Parathyroid adenoma (tissue), 2 donors: Measurements from ENCODE around the gene PSENEN.
A peak's percentile ranks its signal among the peaks of the same experiment; 100 is the strongest.
"Not testable (repeated sequence)": the region's sequence is repeated elsewhere in the genome, so short reads cannot be mapped to it uniquely, and the experiment has no call there.

Experiments
- H2AFZ ChIP-seq: fragments of 300-600 bp; sonication (generic); one replicate; pipeline ENCODE4 v1.7.0; 2017; ENCODE audit warnings: antibody characterized with exemption, mild to moderate bottlenecking
- H3K27ac ChIP-seq: fragments of 300-600 bp; sonication (generic); one replicate; pipeline ENCODE4 v1.7.0; 2017
- H3K27me3 ChIP-seq: fragments of 300-600 bp; sonication (generic); one replicate; pipeline ENCODE4 v1.7.0; 2017; ENCODE audit warnings: low read length; ENCODE audit not compliant: control insufficient read depth, insufficient read depth
- H3K36me3 ChIP-seq: fragments of 300-600 bp; sonication (generic); one replicate; pipeline ENCODE4 v1.7.0; 2017; ENCODE audit warnings: low read length; ENCODE audit not compliant: control insufficient read depth, insufficient read depth
- H3K4me1 ChIP-seq: fragments of 300-600 bp; sonication (generic); one replicate; pipeline ENCODE4 v1.7.0; 2017; ENCODE audit warnings: control low read depth
- H3K4me2 ChIP-seq: fragments of 300-600 bp; sonication (generic); one replicate; pipeline ENCODE4 v1.7.0; 2017; ENCODE audit warnings: low read length
- H3K4me3 ChIP-seq: fragments of 300-600 bp; sonication (generic); one replicate; pipeline ENCODE4 v1.7.0; 2017; ENCODE audit warnings: low read depth, low read length
- H3K79me2 ChIP-seq: fragments of 300-600 bp; sonication (generic); one replicate; pipeline ENCODE4 v1.7.0; 2017; ENCODE audit warnings: control low read depth
- H3K9ac ChIP-seq: fragments of 300-600 bp; sonication (generic); one replicate; pipeline ENCODE4 v1.7.0; 2017; ENCODE audit warnings: mild to moderate bottlenecking
- H3K9me3 ChIP-seq: fragments of 300-600 bp; sonication (generic); one replicate; pipeline ENCODE4 v1.7.0; 2017; ENCODE audit warnings: low read length; ENCODE audit not compliant: control insufficient read depth
- CTCF ChIP-seq: fragments of 300-600 bp; sonication (generic); IDR thresholded peaks from one replicate; pipeline ENCODE4 v1.7.0; 2017; ENCODE audit warnings: antibody characterized with exemption, mild to moderate bottlenecking
- donor health status: primary hyperparathyroidism.

PSENEN gene

GRCh38 chr19:35768082-35768421 lies 22.6 kb downstream of the PSENEN start:
- Histone ChIP-seq H3K79me2 (no peaks in the 10 kb centered on the region), H2AFZ (peak overlapping the region; percentile 94), H3K9me3 (no peaks in the 10 kb centered on the region), H3K4me2 (peak overlapping the region; percentile 68), H3K27me3 (no peaks in the 10 kb centered on the region), H3K4me1 (peaks cover 16% of the 10 kb centered on the region), H3K4me3 (peak overlapping the region; percentile 20), H3K9ac (no peak overlapping the region), H3K27ac (peak overlapping the region; percentile 90), H3K36me3 (no peaks in the 10 kb centered on the region)
- no peak for TF ChIP-seq CTCF

- not testable (repeated sequence) for H3K4me2 ChIP-seq, H3K4me3 ChIP-seq, H3K79me2 ChIP-seq, H3K9ac ChIP-seq, H3K9me3 ChIP-seq, H3K27me3 ChIP-seq, H2AFZ ChIP-seq, H3K27ac ChIP-seq, H3K36me3 ChIP-seq
- peaks cover 23% of the 10 kb centered on the region for H3K4me1 ChIP-seq
Observed at GRCh38 chr19:35772362-35772761, 26.9 kb downstream of the PSENEN start.

GRCh38 chr19:35773020-35773806 lies 27.8 kb downstream of the PSENEN start:
- H3K4me2 ChIP-seq, result no peak overlapping the region
- no peak overlapping the region for H3K4me3 ChIP-seq
- H3K27me3 ChIP-seq, result no peaks in the 10 kb centered on the region
- no peak overlapping the region for H3K27ac ChIP-seq
- H3K79me2 ChIP-seq, result no peaks in the 10 kb centered on the region
- no peak overlapping the region for H3K9ac ChIP-seq
- H3K36me3 ChIP-seq, result no peaks in the 10 kb centered on the region
- no peak for TF ChIP-seq CTCF
- no peak overlapping the region for H2AFZ ChIP-seq
- peaks cover 15% of the 10 kb centered on the region for H3K4me1 ChIP-seq
- H3K9me3 ChIP-seq, result no peaks in the 10 kb centered on the region

- Histone ChIP-seq H3K27me3 (no peaks in the 10 kb centered on the region), H3K79me2 (no peaks in the 10 kb centered on the region), H3K36me3 (no peaks in the 10 kb centered on the region), H3K4me1 (peaks cover 10% of the 10 kb centered on the region), H3K9me3 (no peaks in the 10 kb centered on the region), H2AFZ (peak overlapping the region; percentile 80), H3K27ac (no peak overlapping the region), H3K4me3 (peak overlapping the region; percentile 43), H3K4me2 (peak overlapping the region; percentile 77), H3K9ac (no peak overlapping the region)
- no peak for TF ChIP-seq CTCF
Observed at GRCh38 chr19:35774274-35775045, 29.0 kb downstream of the PSENEN start.

- Histone ChIP-seq H3K27me3 (no peaks in the 10 kb centered on the region), H3K4me2 (peak overlapping the region; percentile 77), H3K79me2 (no peaks in the 10 kb centered on the region), H3K36me3 (no peaks in the 10 kb centered on the region), H3K4me3 (peak overlapping the region; percentile 43), H3K9me3 (no peaks in the 10 kb centered on the region), H3K9ac (no peak overlapping the region), H3K4me1 (peaks cover 10% of the 10 kb centered on the region), H2AFZ (peak overlapping the region; percentile 80), H3K27ac (no peak overlapping the region)
- TF ChIP-seq CTCF, result no peak
Observed at GRCh38 chr19:35775046-35775297, 29.5 kb downstream of the PSENEN start.
